Adrenal gland (tissue), 12 donors: Measurements from ENCODE around the gene KCNK13. TPM values are rescaled to one million over a fixed set of nuclear protein-coding genes. Genes with fewer than 3 reads are reported as not detected.

Source experiments
- polyA plus RNA-seq, 3 donors: library from polyadenylated mRNA; stranded (reverse); fragments of 200-250 nt in 2 of 3; fragments of 350-450 nt in 1 of 3; fragmentation: Illumina TruSeq in 1 of 3; extraction: RNeasy Lipid Tissue Mini Kit (QIAGEN cat#74804) in 1 of 3; gene quantifications; one replicate each; pipeline ENCODE4 v1.2.3, GENCODE V29; 2013 to 2014
- small RNA-seq, 2 donors: library from RNA; depleted of rRNA; stranded (forward); fragments of <200 nt; gene quantifications; one replicate each; pipeline ENCODE3, GENCODE V24; 2016
- total RNA-seq, 9 donors: library from RNA; depleted of rRNA in 4 of 9; stranded (reverse); fragments of >200 nt in 4 of 9; fragments of 120-200 nt in 1 of 9; fragmentation: NEBNext Ultra II Directional in 1 of 9; extraction: Animal tissue kit (Norgen Biotek cat#: 25700) in 1 of 9; gene quantifications; one replicate each; pipeline versions ENCODE4 v1.1.0 to v1.2.4, GENCODE V29; 2013 to 2023
- donor health status: healthy with polysubstance abuse.
- donor health status: Bipolar disorder and iron deficiency.
- donor health status: DM: yes; HTN: yes; CAD: no.
- donor health status: DM: no; HTN: no; CAD: no.
- donor health status: DM: no; HTN: no; CAD: no.
- donor health status: DM: yes; HTN: yes; CAD: no.

The KCNK13 gene
- total and polyA plus RNA-seq, 12 donors, result 0.24 to 3.6 (median 1.5) TPM; not detected in 1

Small RNA genes within 50 kb of the gene (small RNA-seq; reads per million reads assigned to genes)
- gene RF00019, result 0 reads per million in 2 donors

Other genes with a start within 250 kb of the KCNK13 start
- gene EFCAB11, start 107.3 kb upstream of the KCNK13 start, total RNA-seq, result 10 to 100 TPM in 3 of 9 donors, 1 to 10 TPM in 6; 5.0 to 16.9 (median 8.8) TPM
- gene EFCAB11, start 107.3 kb upstream of the KCNK13 start, polyA plus RNA-seq, result 10 to 100 TPM in 1 of 3 donors, 1 to 10 TPM in 2; 4.0 to 11.5 (median 6.8) TPM
- 10 to 100 TPM in 6 of 9 donors, 1 to 10 TPM in 3; 4.2 to 24.8 (median 10.2) TPM for gene TDP1, start 106.1 kb upstream of the KCNK13 start, total RNA-seq
- 1 to 10 TPM; 2.3 to 8.3 (median 4.5) TPM for gene TDP1, start 106.1 kb upstream of the KCNK13 start, polyA plus RNA-seq
- gene PSMC1, start 194.6 kb downstream of the KCNK13 start, total RNA-seq, result 100 to 1,000 TPM in 4 of 9 donors, 10 to 100 TPM in 5; 75.0 to 319 (median 89.1) TPM
- gene PSMC1, start 194.6 kb downstream of the KCNK13 start, polyA plus RNA-seq, result 100 to 1,000 TPM in 1 of 3 donors, 10 to 100 TPM in 2; 67.1 to 456 (median 82.3) TPM